ENCODE data around the gene GAL.

GRCh38 chr11:68660066-68660810, 24.1 kb upstream of the GAL start:
- TF ChIP-seq CTCF (IDR thresholded peaks at IDR 0.05) (no peak), POLR2A (IDR thresholded peaks at IDR 0.05) (no peak)
